HepG2 (cell line): ENCODE results near the gene NFATC3. TPM values are rescaled to one million over a fixed set of nuclear protein-coding genes. Genes with fewer than 3 reads are reported as not detected.
A peak's percentile ranks its signal among the peaks of the same experiment; 100 is the strongest.

Experiments used
- ATAC-seq: fragments of 200-7000 bp; cut with Tn5 transposase; 3 replicates; pipeline ENCODE4 v1.9.1; 2020; ENCODE audit warnings: mild to moderate bottlenecking, moderate library complexity
- BruUV-seq: library from RNA; stranded (reverse); fragments of 400-500 nt; replicated peaks from 2 replicates; lab custom pipeline; 2021; lab: Mats Ljungman, UMichigan
- CTCF ChIA-PET: fragments of 300-600 bp; formaldehyde crosslinking; extraction: SDS; loops from one replicate; lab custom pipeline; 2021; ENCODE audit warnings: low total read pairs, inconsistent platforms, low intra/inter-chr PET ratio; lab: Yijun Ruan, JAX
- POLR2A ChIA-PET: fragments of 350-600 bp; sonication (Branson Sonifier 250); formaldehyde crosslinking; loops from one replicate; lab custom pipeline; 2020; ENCODE audit warnings: antibody characterized with exemption, inconsistent platforms; lab: Yijun Ruan, JAX
- DNase-seq: peaks from one replicate; pipeline ENCODE4 v3.0.0-alpha.2; 2015; ENCODE audit warnings: low spot score
- FAIRE-seq: peaks from 3 replicates; lab custom pipeline; 2011; peaks lifted over from hg19 to GRCh38; lab: Jason Lieb, UNC
- H2AFZ ChIP-seq: one replicate; pipeline ENCODE4 v1.6.1; 2011; ENCODE audit warnings: low read length, inconsistent platforms
- H3K27ac ChIP-seq: fragments of 300-600 bp; 3 replicates; pipeline ENCODE4 v1.8.0; 2011; ENCODE audit warnings: mixed run types, mild to moderate bottlenecking, mixed read lengths, low read length, inconsistent platforms; ENCODE audit not compliant: insufficient read depth; ENCODE audit errors: extremely low read length
- H3K27me3 ChIP-seq, 2 experiments: fragments of 200-600 bp in 1 of 2; 2 replicates in 1 of 2; 3 replicates in 1 of 2; pipeline versions ENCODE4 v1.6.0 to v1.8.0; 2011; ENCODE audit warnings: low read length in 2 of 2, mild to moderate bottlenecking in 2 of 2, moderate library complexity in 2 of 2, inconsistent platforms in 1 of 2; ENCODE audit not compliant: insufficient read depth in 2 of 2, control insufficient read depth in 1 of 2
- H3K36me3 ChIP-seq, 2 experiments: fragments of 200-600 bp in 1 of 2; replicated peaks in 1 of 2; 2 replicates in 1 of 2; 3 replicates in 1 of 2; pipeline versions ENCODE4 v1.5.1 to v1.8.0; 2011; ENCODE audit warnings: low read length in 2 of 2, inconsistent platforms in 1 of 2; ENCODE audit not compliant: insufficient read depth in 2 of 2, control insufficient read depth in 1 of 2
- H3K4me1 ChIP-seq: 2 replicates; pipeline ENCODE4 v1.5.1; 2012; ENCODE audit warnings: low read length, inconsistent platforms; ENCODE audit not compliant: insufficient read depth
- H3K4me2 ChIP-seq: 2 replicates; pipeline ENCODE4 v1.6.0; 2011; ENCODE audit warnings: low read depth, low read length, inconsistent platforms
- H3K4me3 ChIP-seq, 3 experiments: fragments of 200-600 bp in 1 of 3; sonication (generic), shearing (Covaris generic) in 1 of 3; replicated peaks in 1 of 3; 2 replicates each; pipeline ENCODE4 v1.5.1; 2011 to 2016; ENCODE audit warnings: low read length in 3 of 3, inconsistent platforms in 2 of 3, low read depth in 2 of 3, mild to moderate bottlenecking in 2 of 3, control low read depth in 1 of 3, mixed read lengths in 1 of 3; ENCODE audit not compliant: insufficient read depth in 1 of 3
- H3K79me2 ChIP-seq: one replicate; pipeline ENCODE4 v1.6.1; 2011; ENCODE audit warnings: low read length, inconsistent platforms; ENCODE audit not compliant: insufficient read depth
- H3K9ac ChIP-seq: 2 replicates; pipeline ENCODE4 v1.6.0; 2011; ENCODE audit warnings: mild to moderate bottlenecking, low read depth, low read length, inconsistent platforms; ENCODE audit not compliant: insufficient read depth
- H3K9me3 ChIP-seq: 2 replicates; pipeline ENCODE4 v1.5.1; 2012; ENCODE audit warnings: mild to moderate bottlenecking, low read length
- H4K20me1 ChIP-seq: 2 replicates; pipeline ENCODE4 v1.6.0; 2011; ENCODE audit warnings: inconsistent platforms, mild to moderate bottlenecking, low read length, moderate library complexity; ENCODE audit not compliant: insufficient read depth
- ELF3 ChIP-seq: IDR thresholded peaks from 2 replicates; pipeline ENCODE4 v1.6.1; 2016; ENCODE audit warnings: missing genetic modification reagents, missing compliant biosample characterization
- FOXM1 ChIP-seq: sonication (generic); formaldehyde crosslinking; IDR thresholded peaks from 2 replicates; pipeline ENCODE4 v1.5.0; 2020; ENCODE audit warnings: missing genetic modification reagents
- HMG20A ChIP-seq: IDR thresholded peaks from 2 replicates; pipeline ENCODE4 v1.6.1; 2016; ENCODE audit warnings: borderline replicate concordance
- JARID2 ChIP-seq: sonication (generic); formaldehyde crosslinking; IDR thresholded peaks from 2 replicates; pipeline ENCODE4 v1.8.1; 2023; ENCODE audit warnings: missing genetic modification reagents, inconsistent platforms; ENCODE audit not compliant: insufficient replicate concordance
- KAT7 ChIP-seq: IDR thresholded peaks from 2 replicates; pipeline ENCODE4 v1.6.1; 2018; ENCODE audit warnings: borderline replicate concordance, missing compliant biosample characterization
- KMT2A ChIP-seq: sonication (generic); formaldehyde crosslinking; IDR thresholded peaks from 2 replicates; pipeline ENCODE4 v1.4.0; 2020; ENCODE audit warnings: missing genetic modification reagents
- MIXL1 ChIP-seq: IDR thresholded peaks from 2 replicates; pipeline ENCODE4 v1.6.1; 2016
- RBFOX2 ChIP-seq: fragments of 200-400 bp; formaldehyde crosslinking; IDR thresholded peaks from 2 replicates; pipeline ENCODE4 v1.6.1; 2017; ENCODE audit warnings: low read depth, mild to moderate bottlenecking, low read length
- SAP130 ChIP-seq: IDR thresholded peaks from 2 replicates; pipeline ENCODE4 v1.6.1; 2016; ENCODE audit warnings: low read depth
- YEATS2 ChIP-seq: sonication (generic); formaldehyde crosslinking; IDR thresholded peaks from 2 replicates; pipeline ENCODE4 v1.4.0; 2020; ENCODE audit warnings: missing genetic modification reagents, borderline replicate concordance
- YY1 ChIP-seq: IDR thresholded peaks from 2 replicates; pipeline ENCODE4 v1.6.1; 2011; ENCODE audit warnings: low read length, low read depth, moderate library complexity, mild to moderate bottlenecking; ENCODE audit not compliant: insufficient read depth, insufficient replicate concordance
- ZNF296 ChIP-seq: sonication (generic); formaldehyde crosslinking; conservative IDR thresholded peaks from 2 replicates; pipeline ENCODE4 v1.5.0; 2020; ENCODE audit warnings: mild to moderate bottlenecking, missing genetic modification reagents
- ZNF317 ChIP-seq: sonication (generic); formaldehyde crosslinking; IDR thresholded peaks from 2 replicates; pipeline ENCODE4 v1.5.0; 2020; ENCODE audit warnings: mild to moderate bottlenecking, missing genetic modification reagents
- ZNF337 ChIP-seq: sonication (generic); formaldehyde crosslinking; IDR thresholded peaks from 2 replicates; pipeline ENCODE4 v1.5.1; 2020; ENCODE audit warnings: missing genetic modification reagents, low read depth, mild to moderate bottlenecking, borderline replicate concordance
- ZNF33B ChIP-seq: sonication (generic); formaldehyde crosslinking; IDR thresholded peaks from 2 replicates; pipeline ENCODE4 v1.5.1; 2020; ENCODE audit warnings: mild to moderate bottlenecking, missing genetic modification reagents
- ZNF34 ChIP-seq: sonication (generic); formaldehyde crosslinking; IDR thresholded peaks from 2 replicates; pipeline ENCODE4 v1.4.0; 2020; ENCODE audit warnings: mild to moderate bottlenecking, missing genetic modification reagents, borderline replicate concordance
- ZNF629 ChIP-seq: sonication (generic); formaldehyde crosslinking; conservative IDR thresholded peaks from 2 replicates; pipeline ENCODE4 v1.5.0; 2020; ENCODE audit warnings: missing genetic modification reagents
- ZNF709 ChIP-seq: sonication (generic); formaldehyde crosslinking; IDR thresholded peaks from 2 replicates; pipeline ENCODE4 v1.5.0; 2020; ENCODE audit warnings: mild to moderate bottlenecking, missing genetic modification reagents
- ZNF775 ChIP-seq: sonication (generic); formaldehyde crosslinking; IDR thresholded peaks from 2 replicates; pipeline ENCODE4 v1.4.0; 2020; ENCODE audit warnings: missing genetic modification reagents, mild to moderate bottlenecking, moderate library complexity, borderline replicate concordance
- WGBS: methylation state at CpG from one replicate; pipeline ENCODE4 v1.1.6; 2017; ENCODE audit warnings: low lambda C conversion rate; 5-methylcytosine and 5-hydroxymethylcytosine counted together
- in situ Hi-C: cut with HindIII; loops from 2 replicates; pipeline ENCODE4 v1.10.0; 2017; ENCODE audit warnings: low pct_unique_long_range_greater_than_20kb; ENCODE audit not compliant: extremely low pct_ligation_motif_present
- intact Hi-C: fragments of 100-400 bp; cut with micrococcal nuclease; formaldehyde crosslinking; loops from one replicate; pipeline ENCODE4 v1.10.0; 2022; ENCODE audit not compliant: unreplicated experiment
- polyA plus RNA-seq, 8 experiments: library from polyadenylated mRNA; depleted of rRNA in 3 of 8; stranded (reverse) in 7 of 8; unstranded in 1 of 8; fragments of >200 nt; fragmentation: Illumina TruSeq in 4 of 8; extraction: Trizol in 4 of 8; gene quantifications; 2 replicates each; pipeline versions ENCODE4 v1.2.1 to v1.2.3, GENCODE V29; 2011 to 2016; ENCODE audit warnings: low read depth in 4 of 8, missing spikeins in 1 of 8, mixed read lengths in 1 of 8; ENCODE audit not compliant: insufficient read depth in 1 of 8
- total RNA-seq, 5 experiments: library from RNA; depleted of rRNA; stranded (reverse); fragments of >200 nt; fragmentation: Illumina TruSeq; extraction: Trizol; gene quantifications; 2 replicates each; pipeline ENCODE4 v1.2.3, GENCODE V29; 2016; ENCODE audit warnings: low read depth in 1 of 5
- TF ChIP-seq, protein P1 (sequence below): sonication (generic); formaldehyde crosslinking; IDR thresholded peaks from 2 replicates; pipeline ENCODE4 v1.8.1; 2023; ENCODE audit warnings: mild to moderate bottlenecking, moderate library complexity, missing genetic modification reagents
- TF ChIP-seq, protein P2 (sequence below): IDR thresholded peaks from 2 replicates; pipeline ENCODE4 v1.6.1; 2016; ENCODE audit warnings: missing genetic modification reagents, missing compliant biosample characterization
- TF ChIP-seq, protein P3 (sequence below): sonication (generic); formaldehyde crosslinking; IDR thresholded peaks from 2 replicates; pipeline ENCODE4; 2020; ENCODE audit warnings: missing genetic modification reagents, mild to moderate bottlenecking, borderline replicate concordance

NFATC3 gene
- total and polyA plus RNA-seq, 2 of the 13 experiments (the other 11 are each of a cell fraction or from before 2014, with no cell fraction given) = 52.6 to 62.7 TPM

- FAIRE-seq (peak; percentile 67), ATAC-seq (no peak), DNase-seq (peak; percentile 69)
- no peaks in the 10 kb centered on the region for H3K36me3 ChIP-seq
- H3K27me3 ChIP-seq = no peaks in the 10 kb centered on the region; a peak in 1 of 5 replicates
- peaks cover 57% of the 10 kb centered on the region for H3K79me2 ChIP-seq
- H3K9me3 ChIP-seq = no peaks in the 10 kb centered on the region
- CTCF ChIA-PET = no interaction called here
- WGBS = 0% methylated on average over 6 of the region's 6 CpGs
- H3K4me1 ChIP-seq = peaks cover 67% of the 10 kb centered on the region
- in situ Hi-C loops (loop anchor here (10.0 kb wide), 2 partner anchors 148 to 248 kb away; partner anchors contain the start of gene ESRP2), intact Hi-C loops (loop anchor here (5.0 to 10.0 kb wide), 3 partner anchors 41 to 1062 kb away; partner anchors contain the start of gene CBFB)
- peak overlapping the region; percentile 89 for H3K4me2 ChIP-seq
- H2AFZ ChIP-seq = no peak overlapping the region
- peak overlapping the region; percentile 78 for H3K27ac ChIP-seq
- H4K20me1 ChIP-seq = peaks cover 40% of the 10 kb centered on the region
- BruUV-seq = no TSS peak
- H3K9ac ChIP-seq = peak overlapping the region; percentile 93
- POLR2A ChIA-PET = interaction anchor here (1.0 to 4.3 kb wide), 7 partner anchors 10 to 150 kb away, joined by 3 to 100 read pairs (median 26); partner anchors contain the start of genes DDX28, DUS2 and ESRP2
- peak overlapping the region; percentile 90 to 98 (median 94) for H3K4me3 ChIP-seq
- TF ChIP-seq YY1 (peak; percentile 13), RBFOX2 (no peak), SAP130 (CRISPR knock-in tag) (peak; percentile 58; the same call in 1 of the 2 replicates), ZNF296 (CRISPR knock-in tag) (no peak), ZNF34 (CRISPR knock-in tag) (0 out of 2 replicates have a peak, but pooled peaks have one; percentile 49), ZNF629 (CRISPR knock-in tag) (no peak), JARID2 (no peak), ELF3 (CRISPR knock-in tag) (peak; percentile 51; the same call in 1 of the 2 replicates), HMG20A (CRISPR knock-in tag) (0 out of 2 replicates have a peak, but pooled peaks have one; percentile 19), KMT2A (CRISPR knock-in tag) (0 out of 2 replicates have a peak, but pooled peaks have one; percentile 53), ZNF317 (CRISPR knock-in tag) (0 out of 2 replicates have a peak, but pooled peaks have one; percentile 18), FOXM1 (CRISPR knock-in tag) (no peak), YEATS2 (CRISPR knock-in tag) (0 out of 2 replicates have a peak, but pooled peaks have one; percentile 6), ZNF775 (CRISPR knock-in tag) (no peak), MIXL1 (CRISPR knock-in tag) (0 out of 2 replicates have a peak, but pooled peaks have one; percentile 37), ZNF337 (CRISPR knock-in tag) (no peak), KAT7 (no peak), ZNF33B (CRISPR knock-in tag) (no peak), ZNF709 (no peak)
- TF ChIP-seq, protein P1, sequence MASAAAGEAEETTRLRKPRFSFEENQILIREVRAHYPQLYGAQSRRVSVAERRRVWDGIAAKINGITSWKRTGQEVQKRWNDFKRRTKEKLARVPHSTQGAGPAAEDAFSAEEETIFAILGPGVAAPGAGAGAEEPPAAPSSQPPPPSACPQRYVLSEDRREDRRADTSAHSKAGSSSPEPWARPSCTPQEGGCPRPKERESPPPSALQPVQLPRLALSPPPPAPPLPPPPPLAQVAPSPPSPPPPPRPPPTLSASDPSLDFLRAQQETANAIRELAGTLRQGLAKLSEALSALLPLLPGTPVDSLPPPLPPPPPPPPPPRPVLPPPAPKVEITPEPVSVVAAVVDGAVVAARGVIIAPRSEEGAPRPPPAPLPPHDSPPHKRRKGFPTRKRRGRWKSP (CRISPR knock-in tag) = peak; percentile 13; the same call in 1 of the 2 replicates
- TF ChIP-seq, protein P2, sequence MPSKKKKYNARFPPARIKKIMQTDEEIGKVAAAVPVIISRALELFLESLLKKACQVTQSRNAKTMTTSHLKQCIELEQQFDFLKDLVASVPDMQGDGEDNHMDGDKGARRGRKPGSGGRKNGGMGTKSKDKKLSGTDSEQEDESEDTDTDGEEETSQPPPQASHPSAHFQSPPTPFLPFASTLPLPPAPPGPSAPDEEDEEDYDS = 0 out of 2 replicates have a peak, but pooled peaks have one; percentile 31
- TF ChIP-seq, protein P3, sequence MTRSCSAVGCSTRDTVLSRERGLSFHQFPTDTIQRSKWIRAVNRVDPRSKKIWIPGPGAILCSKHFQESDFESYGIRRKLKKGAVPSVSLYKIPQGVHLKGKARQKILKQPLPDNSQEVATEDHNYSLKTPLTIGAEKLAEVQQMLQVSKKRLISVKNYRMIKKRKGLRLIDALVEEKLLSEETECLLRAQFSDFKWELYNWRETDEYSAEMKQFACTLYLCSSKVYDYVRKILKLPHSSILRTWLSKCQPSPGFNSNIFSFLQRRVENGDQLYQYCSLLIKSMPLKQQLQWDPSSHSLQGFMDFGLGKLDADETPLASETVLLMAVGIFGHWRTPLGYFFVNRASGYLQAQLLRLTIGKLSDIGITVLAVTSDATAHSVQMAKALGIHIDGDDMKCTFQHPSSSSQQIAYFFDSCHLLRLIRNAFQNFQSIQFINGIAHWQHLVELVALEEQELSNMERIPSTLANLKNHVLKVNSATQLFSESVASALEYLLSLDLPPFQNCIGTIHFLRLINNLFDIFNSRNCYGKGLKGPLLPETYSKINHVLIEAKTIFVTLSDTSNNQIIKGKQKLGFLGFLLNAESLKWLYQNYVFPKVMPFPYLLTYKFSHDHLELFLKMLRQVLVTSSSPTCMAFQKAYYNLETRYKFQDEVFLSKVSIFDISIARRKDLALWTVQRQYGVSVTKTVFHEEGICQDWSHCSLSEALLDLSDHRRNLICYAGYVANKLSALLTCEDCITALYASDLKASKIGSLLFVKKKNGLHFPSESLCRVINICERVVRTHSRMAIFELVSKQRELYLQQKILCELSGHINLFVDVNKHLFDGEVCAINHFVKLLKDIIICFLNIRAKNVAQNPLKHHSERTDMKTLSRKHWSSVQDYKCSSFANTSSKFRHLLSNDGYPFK (CRISPR knock-in tag) = no peak
Observed at GRCh38 chr16:68086336-68086841, 1.2 kb downstream of the NFATC3 start.
